Measurements from ENCODE around the gene MYDGF.

Gene MYDGF

GRCh38 chr19:4657262-4657661 lies 12.9 kb downstream of the MYDGF start:
- no peak overlapping the region for H3K27ac ChIP-seq
- TF ChIP-seq ZFX (IDR thresholded peaks at IDR 0.05) (no peak), CTCF (conservative IDR thresholded peaks at IDR 0.05) (no peak)

GRCh38 chr19:4656102-4656501 lies 14.0 kb downstream of the MYDGF start:
- H3K27ac ChIP-seq, result no peak overlapping the region
- TF ChIP-seq CTCF (conservative IDR thresholded peaks at IDR 0.05) (no peak), ZFX (IDR thresholded peaks at IDR 0.05) (no peak)

GRCh38 chr19:4654437-4655361 lies 15.4 kb downstream of the MYDGF start:
- TF ChIP-seq CTCF (conservative IDR thresholded peaks at IDR 0.05) (no peak), ZFX (IDR thresholded peaks at IDR 0.05) (no peak)
- H3K27ac ChIP-seq, result no peak overlapping the region

- no peak overlapping the region for H3K27ac ChIP-seq
- TF ChIP-seq CTCF (conservative IDR thresholded peaks at IDR 0.05) (no peak), ZFX (IDR thresholded peaks at IDR 0.05) (no peak)
Observed at GRCh38 chr19:4653793-4654436, 16.2 kb downstream of the MYDGF start.

- TF ChIP-seq CTCF (conservative IDR thresholded peaks at IDR 0.05) (no peak), ZFX (IDR thresholded peaks at IDR 0.05) (no peak)
- H3K27ac ChIP-seq, result no peak overlapping the region
Observed at GRCh38 chr19:4652075-4652474, 18.1 kb downstream of the MYDGF start.

GRCh38 chr19:4650159-4650558 lies 20.0 kb downstream of the MYDGF start:
- no peak for TF ChIP-seq CTCF (conservative IDR thresholded peaks at IDR 0.05)
- no peak for TF ChIP-seq ZFX (IDR thresholded peaks at IDR 0.05)
- H3K27ac ChIP-seq, result no peak overlapping the region

GRCh38 chr19:4649392-4650047 lies 20.6 kb downstream of the MYDGF start:
- H3K27ac ChIP-seq, result no peak overlapping the region
- TF ChIP-seq CTCF (conservative IDR thresholded peaks at IDR 0.05) (no peak), ZFX (IDR thresholded peaks at IDR 0.05) (no peak)

Measured in C4-2B (cell line).